GM23338 (cell line): ENCODE results near the gene KICS2. TPM values are rescaled to one million over a fixed set of nuclear protein-coding genes. Genes with fewer than 3 reads are reported as not detected.

Source experiments
- ATAC-seq: fragments of 200-7000 bp; cut with Tn5 transposase; 3 replicates; pipeline ENCODE4 v1.9.1; 2020
- DNase-seq: peaks from one replicate; pipeline ENCODE4 v3.0.0-alpha.2; 2015; ENCODE audit warnings: low spot score
- H2AFZ ChIP-seq: fragments of 200-600 bp; sonication (generic); 2 replicates; pipeline ENCODE4 v1.8.0; 2016; ENCODE audit warnings: antibody characterized with exemption, mild to moderate bottlenecking, moderate library complexity
- H3F3A ChIP-seq: fragments of 200-600 bp; sonication (generic); replicated peaks from 2 replicates; pipeline ENCODE4 v1.8.0; 2017; ENCODE audit warnings: antibody characterized with exemption, mixed run types, low read depth
- H3K27ac ChIP-seq: fragments of 200-600 bp; sonication (generic); 2 replicates; pipeline ENCODE4 v1.6.1; 2016; ENCODE audit warnings: low read depth
- H3K27me3 ChIP-seq: fragments of 200-600 bp; sonication (generic); 2 replicates; pipeline ENCODE4 v1.8.0; 2016; ENCODE audit warnings: mild to moderate bottlenecking, mixed run types, moderate library complexity; ENCODE audit not compliant: insufficient read depth
- H3K36me3 ChIP-seq: fragments of 200-600 bp; sonication (generic); 2 replicates; pipeline ENCODE4 v1.8.0; 2016; ENCODE audit warnings: mild to moderate bottlenecking; ENCODE audit not compliant: insufficient read depth
- H3K4me1 ChIP-seq: fragments of 200-600 bp; sonication (generic); 2 replicates; pipeline ENCODE4 v1.8.0; 2016; ENCODE audit warnings: mild to moderate bottlenecking, moderate library complexity; ENCODE audit not compliant: insufficient read depth
- H3K4me2 ChIP-seq: fragments of 200-600 bp; sonication (generic); 2 replicates; pipeline ENCODE4 v1.7.1; 2017; ENCODE audit warnings: mixed run types
- H3K4me3 ChIP-seq: fragments of 200-600 bp; sonication (generic); 2 replicates; pipeline ENCODE4 v1.6.1; 2016; ENCODE audit warnings: mixed run types
- H3K79me2 ChIP-seq: fragments of 200-600 bp; sonication (generic); replicated peaks from 2 replicates; pipeline ENCODE4 v1.8.0; 2017; ENCODE audit warnings: mild to moderate bottlenecking; ENCODE audit not compliant: insufficient read depth
- H3K9me2 ChIP-seq: fragments of 200-600 bp; sonication (generic); 2 replicates; pipeline ENCODE4 v1.8.0; 2017; ENCODE audit not compliant: insufficient read depth
- H4K20me1 ChIP-seq: fragments of 200-600 bp; sonication (generic); replicated peaks from 2 replicates; pipeline ENCODE4 v1.8.0; 2017; ENCODE audit warnings: mild to moderate bottlenecking; ENCODE audit not compliant: insufficient read depth
- H3K27ac Mint-ChIP-seq: 2 replicates; pipeline ENCODE4 v1.8.0; 2020; ENCODE audit warnings: inconsistent platforms, mild to moderate bottlenecking, moderate library complexity, mixed read lengths
- H3K27me3 Mint-ChIP-seq: 3 replicates; pipeline ENCODE4 v1.8.0; 2022; ENCODE audit warnings: low read depth, mild to moderate bottlenecking, moderate library complexity, mixed read lengths, inconsistent platforms; ENCODE audit not compliant: insufficient read depth, poor library complexity
- H3K36me3 Mint-ChIP-seq: 3 replicates; pipeline ENCODE4 v1.8.0; 2021; ENCODE audit warnings: low read depth, mild to moderate bottlenecking, inconsistent platforms, moderate library complexity, mixed read lengths
- H3K4me1 Mint-ChIP-seq: 3 replicates; pipeline ENCODE4 v1.8.0; 2020; ENCODE audit warnings: mild to moderate bottlenecking, inconsistent platforms, mixed read lengths
- H3K4me3 Mint-ChIP-seq: 3 replicates; pipeline ENCODE4 v1.8.0; 2021; ENCODE audit warnings: moderate library complexity, mild to moderate bottlenecking, inconsistent platforms, mixed read lengths
- H3K9me3 Mint-ChIP-seq: 3 replicates; pipeline ENCODE4 v1.8.0; 2020; ENCODE audit warnings: moderate library complexity, mild to moderate bottlenecking, inconsistent platforms, mixed read lengths
- CREB1 ChIP-seq: fragments of 250-450 bp; sonication (Bioruptor Pico); IDR thresholded peaks from 2 replicates; pipeline ENCODE4 v1.5.0; 2020; ENCODE audit warnings: low read depth, mild to moderate bottlenecking, moderate library complexity
- CTCF ChIP-seq, 2 experiments: fragments of 200-600 bp in 1 of 2; sonication (generic) in 1 of 2; conservative IDR thresholded peaks; 2 replicates each; pipeline versions ENCODE4 v1.5.1 to v1.6.1; 2016 to 2017; ENCODE audit warnings: antibody characterized with exemption in 2 of 2, low read depth in 2 of 2, mild to moderate bottlenecking in 2 of 2, moderate library complexity in 1 of 2
- ETS1 ChIP-seq: IDR thresholded peaks from 2 replicates; pipeline ENCODE4 v1.6.1; 2016; ENCODE audit warnings: antibody characterized with exemption
- EZH2 ChIP-seq: fragments of 200-600 bp; sonication (generic); IDR thresholded peaks from one replicate; pipeline ENCODE4 v1.8.0; 2017; ENCODE audit warnings: antibody characterized with exemption, mild to moderate bottlenecking, low read depth; ENCODE audit not compliant: unreplicated experiment
- EZH2phosphoT487 ChIP-seq: fragments of 200-600 bp; sonication (generic); IDR thresholded peaks from one replicate; pipeline ENCODE4 v1.8.1; 2018; ENCODE audit warnings: antibody characterized with exemption; ENCODE audit not compliant: unreplicated experiment
- JUNB ChIP-seq: IDR thresholded peaks from one replicate; pipeline ENCODE4 v1.6.1; 2016; ENCODE audit warnings: antibody characterized with exemption; ENCODE audit not compliant: unreplicated experiment
- NANOG ChIP-seq: IDR thresholded peaks from 2 replicates; pipeline ENCODE4 v1.6.1; 2016; ENCODE audit warnings: antibody characterized with exemption, borderline replicate concordance
- POLR2AphosphoS5 ChIP-seq: IDR thresholded peaks from 2 replicates; pipeline ENCODE4 v1.6.1; 2016; ENCODE audit warnings: antibody characterized with exemption, low read depth
- REST ChIP-seq: IDR thresholded peaks from one replicate; pipeline ENCODE4 v1.6.1; 2018; ENCODE audit warnings: antibody characterized with exemption; ENCODE audit not compliant: unreplicated experiment
- STAT1 ChIP-seq: IDR thresholded peaks from one replicate; pipeline ENCODE4 v1.6.1; 2016; ENCODE audit warnings: antibody characterized with exemption; ENCODE audit not compliant: unreplicated experiment
- ZNF114 ChIP-seq: fragments of 250-450 bp; sonication (Bioruptor Pico); IDR thresholded peaks from 2 replicates; pipeline ENCODE4 v1.5.0; 2020; ENCODE audit warnings: mild to moderate bottlenecking, moderate library complexity
- ZNF331 ChIP-seq: fragments of 250-450 bp; sonication (Bioruptor Pico); IDR thresholded peaks from 2 replicates; pipeline ENCODE4 v1.5.0; 2020; ENCODE audit warnings: low read depth, mild to moderate bottlenecking, moderate library complexity
- ZNF462 ChIP-seq: fragments of 250-450 bp; sonication (Bioruptor Pico); IDR thresholded peaks from 2 replicates; pipeline ENCODE4 v1.5.0; 2020; ENCODE audit warnings: mild to moderate bottlenecking, moderate library complexity
- polyA plus RNA-seq: library from polyadenylated mRNA; unstranded; fragments of >200 nt; fragmentation: Nextera tagmentation; extraction: Ambion mirVana; gene quantifications from 2 replicates; pipeline ENCODE4 v1.2.1, GENCODE V29; 2016
- total RNA-seq: library from RNA; depleted of rRNA; stranded (reverse); fragments of >200 nt; shearing (Covaris generic); gene quantifications from 2 replicates; pipeline ENCODE4 v1.2.3, GENCODE V29; 2014

Gene KICS2
- total and polyA plus RNA-seq, 2 experiments from 2014 or later, result 7.6 to 10.5 TPM

- no peak for TF ChIP-seq REST
- TF ChIP-seq ZNF331 (CRISPR knock-in tag), result no peak
- no peak for TF ChIP-seq EZH2phosphoT487
- no peak for TF ChIP-seq EZH2
- no peak for TF ChIP-seq NANOG
- TF ChIP-seq ZNF114 (CRISPR knock-in tag), result no peak
These were observed 7.1 kb upstream of the KICS2 start (continued) for GRCh38 chr12:64229240-64229639.

GRCh38 chr12:64225626-64226025 lies 3.5 kb upstream of the KICS2 start:
- peaks cover 8% of the 10 kb centered on the region for H3K4me1 ChIP-seq
- H3K9me3 Mint-ChIP-seq, result peaks cover 5% of the 10 kb centered on the region; the same call in 1 of the 3 replicates
- DNase-seq (no peak), ATAC-seq (no peak)
- H3F3A ChIP-seq, result 0 out of 2 replicates have a peak, but pooled peaks cover 4% of the 10 kb centered on the region
- TF ChIP-seq ZNF114 (CRISPR knock-in tag), result no peak
- no peak for TF ChIP-seq ETS1
- no peak for TF ChIP-seq CTCF (conservative IDR thresholded peaks at IDR 0.05; ENCODE audit: low read depth in 2 of 2)
- TF ChIP-seq ZNF331 (CRISPR knock-in tag), result no peak
- no peak for TF ChIP-seq POLR2AphosphoS5
- TF ChIP-seq JUNB, result no peak
- no peak for TF ChIP-seq STAT1
- TF ChIP-seq EZH2phosphoT487, result no peak
- no peak for TF ChIP-seq NANOG
- no peak for TF ChIP-seq ZNF462 (CRISPR knock-in tag)
- no peak for TF ChIP-seq CREB1 (CRISPR knock-in tag)
- no peak for TF ChIP-seq EZH2
- no peaks in the 10 kb centered on the region for H3K9me2 ChIP-seq
- H3K27ac ChIP-seq, result no peak overlapping the region
- H3K27ac Mint-ChIP-seq, result no peak overlapping the region
- peaks cover 6% of the 10 kb centered on the region for H3K27me3 Mint-ChIP-seq
- peaks cover 10% of the 10 kb centered on the region; the same call in 2 of the 3 replicates for H3K4me1 Mint-ChIP-seq
- no peaks in the 10 kb centered on the region for H3K79me2 ChIP-seq
- H3K36me3 ChIP-seq, result no peaks in the 10 kb centered on the region
- H4K20me1 ChIP-seq, result no peaks in the 10 kb centered on the region
- no peaks in the 10 kb centered on the region for H3K27me3 ChIP-seq
- H3K4me3 Mint-ChIP-seq, result no peak overlapping the region
- H3K4me3 ChIP-seq, result no peak overlapping the region
- no peaks in the 10 kb centered on the region; the same call in 2 of the 3 replicates for H3K36me3 Mint-ChIP-seq
- no peak overlapping the region for H3K4me2 ChIP-seq
- no peak overlapping the region for H2AFZ ChIP-seq
